Keratinocyte (primary cell): Measurements from ENCODE around the gene TEX19. TPM values are rescaled to one million over a fixed set of nuclear protein-coding genes. Genes with fewer than 3 reads are reported as not detected.

Experiments
- DNase-seq: peaks from one replicate; pipeline ENCODE4 v3.0.0-alpha.2; 2011; ENCODE audit warnings: low read depth, missing footprints, low spot score
- FAIRE-seq: peaks from 2 replicates; lab custom pipeline; 2011; peaks lifted over from hg19 to GRCh38; lab: Jason Lieb, UNC
- H2AFZ ChIP-seq: 2 replicates; pipeline ENCODE4 v1.6.0; 2012; ENCODE audit warnings: low read length, control low read depth, inconsistent platforms; ENCODE audit not compliant: control insufficient read depth
- H3K27ac ChIP-seq: 2 replicates; pipeline ENCODE4 v1.5.1; 2011; ENCODE audit warnings: low read length; ENCODE audit not compliant: control insufficient read depth, insufficient read depth
- H3K27me3 ChIP-seq: 3 replicates; pipeline ENCODE4 v1.6.0; 2011; ENCODE audit warnings: low read length; ENCODE audit not compliant: control insufficient read depth, insufficient read depth; ENCODE audit errors: extremely low read depth
- H3K36me3 ChIP-seq, 2 experiments: 2 replicates in 1 of 2; 3 replicates in 1 of 2; pipeline ENCODE4 v1.5.1; 2011; ENCODE audit warnings: low read length in 2 of 2, mild to moderate bottlenecking in 1 of 2; ENCODE audit not compliant: control insufficient read depth in 2 of 2, insufficient read depth in 2 of 2; ENCODE audit errors: extremely low read depth in 1 of 2
- H3K4me1 ChIP-seq: 3 replicates; pipeline ENCODE4 v1.5.1; 2011; ENCODE audit warnings: low read length; ENCODE audit not compliant: control insufficient read depth, insufficient read depth; ENCODE audit errors: extremely low read depth
- H3K4me2 ChIP-seq: 3 replicates; pipeline ENCODE4 v1.6.0; 2011; ENCODE audit warnings: low read depth, low read length; ENCODE audit not compliant: control insufficient read depth, insufficient read depth; ENCODE audit errors: extremely low read depth
- H3K4me3 ChIP-seq, 3 experiments: fragments of 200-600 bp in 1 of 3; sonication (generic) in 1 of 3; 2 replicates in 2 of 3; 3 replicates in 1 of 3; pipeline ENCODE4 v1.5.1; 2011 to 2016; ENCODE audit warnings: low read length in 3 of 3, mild to moderate bottlenecking in 3 of 3, control low read depth in 2 of 3, inconsistent platforms in 1 of 3, low read depth in 1 of 3, mixed read lengths in 1 of 3, mixed run types in 1 of 3, moderate library complexity in 1 of 3; ENCODE audit not compliant: control insufficient read depth in 2 of 3, insufficient read depth in 2 of 3; ENCODE audit errors: extremely low read depth in 1 of 3
- H3K79me2 ChIP-seq: 2 replicates; pipeline ENCODE4 v1.6.0; 2012; ENCODE audit warnings: low read length; ENCODE audit not compliant: control insufficient read depth, insufficient read depth
- H3K9ac ChIP-seq: 3 replicates; pipeline ENCODE4 v1.6.0; 2011; ENCODE audit warnings: low read length; ENCODE audit not compliant: control insufficient read depth, insufficient read depth; ENCODE audit errors: extremely low read depth
- H3K9me1 ChIP-seq: 3 replicates; pipeline ENCODE4 v1.6.0; 2011; ENCODE audit warnings: low read length; ENCODE audit not compliant: control insufficient read depth, insufficient read depth; ENCODE audit errors: extremely low read depth
- H3K9me3 ChIP-seq: 2 replicates; pipeline ENCODE4 v1.5.1; 2012; ENCODE audit warnings: low read depth, low read length; ENCODE audit not compliant: control insufficient read depth
- H4K20me1 ChIP-seq: 3 replicates; pipeline ENCODE4 v1.6.0; 2011; ENCODE audit warnings: low read length; ENCODE audit not compliant: control insufficient read depth, insufficient read depth; ENCODE audit errors: extremely low read depth
- CTCF ChIP-seq, 3 experiments: IDR thresholded peaks in 1 of 3; conservative IDR thresholded peaks in 1 of 3; optimal IDR thresholded peaks in 1 of 3; 2 replicates in 2 of 3; 3 replicates in 1 of 3; pipeline versions ENCODE3 to v1.5.1; 2011; ENCODE audit warnings: low read length in 3 of 3, mild to moderate bottlenecking in 3 of 3, moderate library complexity in 2 of 3, control low read depth in 1 of 3, inconsistent platforms in 1 of 3; ENCODE audit not compliant: insufficient read depth in 2 of 3; ENCODE audit errors: extremely low read depth in 1 of 3
- EZH2 ChIP-seq: IDR thresholded peaks from one replicate; pipeline ENCODE4 v1.6.1; 2012; ENCODE audit warnings: inconsistent platforms, mild to moderate bottlenecking, low read length, moderate library complexity
- dilution Hi-C: fragments of 300-500 bp; cut with MboI; formaldehyde crosslinking; loops from one replicate; pipeline ENCODE4 v1.7.0; 2020; ENCODE audit warnings: low sequenced_read_pairs; ENCODE audit not compliant: extremely low pct_ligation_motif_present
- polyA plus RNA-seq, 5 experiments: library from polyadenylated mRNA; depleted of rRNA in 3 of 5; stranded (reverse) in 3 of 5; stranded (forward) in 1 of 5; unstranded in 1 of 5; fragments of >200 nt; gene quantifications; 1 replicate in 1 of 5; 2 replicates in 3 of 5; 3 replicates in 1 of 5; pipeline versions ENCODE4 v1.2.1 to v1.2.3, GENCODE V29; 2011 to 2012; ENCODE audit warnings: missing spikeins in 2 of 5, low read depth in 1 of 5, low replicate concordance in 1 of 5

Gene TEX19
- polyA plus RNA-seq, 1 donor (not counting 4 experiments of a cell fraction or from before 2014, with no cell fraction given) = not detected

GRCh38 chr17:82349287-82349701 lies 9.8 kb upstream of the TEX19 start:
- DNase-seq (no peak), FAIRE-seq (no peak)
- no peaks in the 10 kb centered on the region for H3K9me3 ChIP-seq
- H2AFZ ChIP-seq = no peak overlapping the region
- no peaks in the 10 kb centered on the region for H3K9me1 ChIP-seq
- peaks cover 15% of the 10 kb centered on the region for H3K27me3 ChIP-seq
- H3K27ac ChIP-seq = no peak overlapping the region
- no peak overlapping the region for H3K4me3 ChIP-seq
- TF ChIP-seq EZH2 (no peak), CTCF (optimal IDR thresholded peaks at IDR 0.05 in 1 of 3, IDR thresholded peaks at IDR 0.05 in 1 of 3, conservative IDR thresholded peaks at IDR 0.05 in 1 of 3; ENCODE audit: extremely low read depth in 1 of 3, insufficient read depth in 2 of 3, low read length in 3 of 3) (no peak)
- H3K4me1 ChIP-seq = no peaks in the 10 kb centered on the region
- no peak overlapping the region for H3K9ac ChIP-seq
- H3K79me2 ChIP-seq = no peaks in the 10 kb centered on the region
- no peaks in the 10 kb centered on the region for H3K36me3 ChIP-seq
- H3K4me2 ChIP-seq = no peak overlapping the region
- dilution Hi-C loops = loop anchor here (10.0 kb wide), 1 partner anchor 86 kb away; no protein-coding TSS in a partner anchor
- H4K20me1 ChIP-seq = peaks cover 4% of the 10 kb centered on the region

GRCh38 chr17:82350182-82351030 lies 8.6 kb upstream of the TEX19 start:
- FAIRE-seq = no peak
- dilution Hi-C loops = no loop called here
- H3K9me1 ChIP-seq = no peaks in the 10 kb centered on the region
- peaks cover 15% of the 10 kb centered on the region for H3K27me3 ChIP-seq
- H3K4me1 ChIP-seq = peaks cover under 1% of the 10 kb centered on the region
- H3K9ac ChIP-seq = no peak overlapping the region
- no peak overlapping the region for H2AFZ ChIP-seq
- DNase-seq = no peak
- no peaks in the 10 kb centered on the region for H3K36me3 ChIP-seq
- no peaks in the 10 kb centered on the region for H3K9me3 ChIP-seq
- H3K27ac ChIP-seq = no peak overlapping the region
- no peak overlapping the region for H3K4me3 ChIP-seq
- H3K79me2 ChIP-seq = no peaks in the 10 kb centered on the region
- no peak overlapping the region for H3K4me2 ChIP-seq
- no peak for TF ChIP-seq EZH2
- TF ChIP-seq CTCF (optimal IDR thresholded peaks at IDR 0.05 in 1 of 3, IDR thresholded peaks at IDR 0.05 in 1 of 3, conservative IDR thresholded peaks at IDR 0.05 in 1 of 3; ENCODE audit: extremely low read depth in 1 of 3, insufficient read depth in 2 of 3, low read length in 3 of 3) = peak in 1 of 3 experiments; percentile 32
- H4K20me1 ChIP-seq = peaks cover 4% of the 10 kb centered on the region
